Nephron progenitor cell (in vitro differentiated cells): ENCODE measurements around the gene GPR132.
"Not testable (repeated sequence)": the region's sequence is repeated elsewhere in the genome, so short reads cannot be mapped to it uniquely, and the experiment has no call there.

Source experiments
- DNase-seq: peaks from one replicate; pipeline ENCODE4 v3.0.0; 2021
- H3K27ac Mint-ChIP-seq: 2 replicates; pipeline ENCODE4 v1.8.0; 2021; ENCODE audit warnings: mild to moderate bottlenecking, moderate library complexity, mixed read lengths
- H3K27me3 Mint-ChIP-seq: 2 replicates; pipeline ENCODE4 v1.8.0; 2021; ENCODE audit warnings: mild to moderate bottlenecking, low read depth, mixed read lengths; ENCODE audit not compliant: poor library complexity
- H3K36me3 Mint-ChIP-seq: 2 replicates; pipeline ENCODE4 v1.8.0; 2021; ENCODE audit warnings: low read depth, mixed read lengths
- H3K4me1 Mint-ChIP-seq: 2 replicates; pipeline ENCODE4 v1.8.0; 2021; ENCODE audit warnings: mixed read lengths
- H3K4me3 Mint-ChIP-seq: 2 replicates; pipeline ENCODE4 v1.8.0; 2021; ENCODE audit warnings: mild to moderate bottlenecking, moderate library complexity, mixed read lengths
- H3K9me3 Mint-ChIP-seq: 2 replicates; pipeline ENCODE4 v1.8.0; 2021; ENCODE audit warnings: mild to moderate bottlenecking, moderate library complexity, mixed read lengths
- CTCF ChIP-seq: fragments of 200-600 bp; sonication (generic); IDR thresholded peaks from 2 replicates; pipeline ENCODE4 v1.5.0; 2021; ENCODE audit warnings: antibody characterized with exemption

Gene GPR132

GRCh38 chr14:105029402-105029801, 35.8 kb downstream of the GPR132 start:
- Mint-ChIP-seq H3K36me3 (no peaks in the 10 kb centered on the region), H3K4me1 (peaks cover 17% of the 10 kb centered on the region), H3K9me3 (peaks cover 11% of the 10 kb centered on the region), H3K27me3 (peaks cover 77% of the 10 kb centered on the region), H3K4me3 (no peak overlapping the region), H3K27ac (no peak overlapping the region)
- DNase-seq: no peak
- no peak for TF ChIP-seq CTCF

GRCh38 chr14:105028251-105028927, 36.8 kb downstream of the GPR132 start:
- no peak for TF ChIP-seq CTCF
- Mint-ChIP-seq H3K27me3 (peaks cover 67% of the 10 kb centered on the region), H3K4me3 (no peak overlapping the region), H3K27ac (no peak overlapping the region), H3K9me3 (peaks cover under 1% of the 10 kb centered on the region), H3K36me3 (no peaks in the 10 kb centered on the region), H3K4me1 (peaks cover 7% of the 10 kb centered on the region)
- DNase-seq: no peak

- peaks cover 11% of the 10 kb centered on the region for H3K4me1 Mint-ChIP-seq
- H3K36me3 Mint-ChIP-seq, H3K27ac Mint-ChIP-seq: not testable (repeated sequence)
Observed at GRCh38 chr14:105027718-105028117, 37.5 kb downstream of the GPR132 start.

GRCh38 chr14:105026802-105027563, 38.2 kb downstream of the GPR132 start:
- Mint-ChIP-seq H3K4me1 (peaks cover 12% of the 10 kb centered on the region), H3K36me3 (no peaks in the 10 kb centered on the region), H3K9me3 (no peaks in the 10 kb centered on the region), H3K27ac (no peak overlapping the region), H3K27me3 (peaks cover 53% of the 10 kb centered on the region), H3K4me3 (no peak overlapping the region)
- TF ChIP-seq CTCF: no peak
- no peak for DNase-seq

More at GRCh38 chr14:105027718-105028117, 37.5 kb downstream of the GPR132 start:
- not testable (repeated sequence) for H3K9me3 Mint-ChIP-seq, DNase-seq, H3K4me3 Mint-ChIP-seq
- peaks cover 60% of the 10 kb centered on the region for H3K27me3 Mint-ChIP-seq

GRCh38 chr14:105026033-105026785, 39.0 kb downstream of the GPR132 start:
- Mint-ChIP-seq H3K36me3 (no peaks in the 10 kb centered on the region), H3K4me1 (peaks cover 18% of the 10 kb centered on the region), H3K27ac (no peak overlapping the region), H3K4me3 (no peak overlapping the region), H3K27me3 (peaks cover 46% of the 10 kb centered on the region), H3K9me3 (no peaks in the 10 kb centered on the region)
- no peak for TF ChIP-seq CTCF
- DNase-seq: no peak

GRCh38 chr14:105025429-105025828, 39.8 kb downstream of the GPR132 start:
- Mint-ChIP-seq H3K9me3 (no peaks in the 10 kb centered on the region), H3K27ac (no peak overlapping the region)

More at GRCh38 chr14:105025429-105025828, 39.8 kb downstream of the GPR132 start:
- no peak for TF ChIP-seq CTCF
- H3K27me3 Mint-ChIP-seq: peaks cover 38% of the 10 kb centered on the region
- no peak overlapping the region for H3K4me3 Mint-ChIP-seq
- peaks cover 18% of the 10 kb centered on the region for H3K4me1 Mint-ChIP-seq
- DNase-seq: no peak
- no peaks in the 10 kb centered on the region for H3K36me3 Mint-ChIP-seq
